ENCODE measurements around the gene SCRT2.
"Not testable (repeated sequence)": the region's sequence is repeated elsewhere in the genome, so short reads cannot be mapped to it uniquely, and the experiment has no call there.

SCRT2 gene

GRCh38 chr20:642398-643174, 33.0 kb downstream of the SCRT2 start:
- H3K27ac ChIP-seq: no peak overlapping the region
- no peak for TF ChIP-seq CTCF (conservative IDR thresholded peaks at IDR 0.05)

- not testable (repeated sequence) for H3K27ac ChIP-seq
These were observed 33.6 kb downstream of the SCRT2 start for GRCh38 chr20:642013-642397.

GRCh38 chr20:641516-641875, 34.1 kb downstream of the SCRT2 start:
- no peak overlapping the region for H3K27ac ChIP-seq
- no peak for TF ChIP-seq CTCF (conservative IDR thresholded peaks at IDR 0.05)

- TF ChIP-seq CTCF (conservative IDR thresholded peaks at IDR 0.05): no peak
- H3K27ac ChIP-seq: no peak overlapping the region
These were observed 34.7 kb downstream of the SCRT2 start for GRCh38 chr20:640674-641515.

- H3K27ac ChIP-seq: no peak overlapping the region
- TF ChIP-seq CTCF (conservative IDR thresholded peaks at IDR 0.05): no peak
These were observed 37.0 kb downstream of the SCRT2 start for GRCh38 chr20:638579-638978.

GRCh38 chr20:637559-637958, 38.0 kb downstream of the SCRT2 start:
- TF ChIP-seq CTCF (conservative IDR thresholded peaks at IDR 0.05): no peak

GRCh38 chr20:635893-636338, 39.7 kb downstream of the SCRT2 start:
- TF ChIP-seq CTCF (conservative IDR thresholded peaks at IDR 0.05): no peak
- no peak overlapping the region for H3K27ac ChIP-seq

More at GRCh38 chr20:637559-637958, 38.0 kb downstream of the SCRT2 start:
- no peak overlapping the region for H3K27ac ChIP-seq
